Measurements from ENCODE around the gene RABGEF1.

DNA sequence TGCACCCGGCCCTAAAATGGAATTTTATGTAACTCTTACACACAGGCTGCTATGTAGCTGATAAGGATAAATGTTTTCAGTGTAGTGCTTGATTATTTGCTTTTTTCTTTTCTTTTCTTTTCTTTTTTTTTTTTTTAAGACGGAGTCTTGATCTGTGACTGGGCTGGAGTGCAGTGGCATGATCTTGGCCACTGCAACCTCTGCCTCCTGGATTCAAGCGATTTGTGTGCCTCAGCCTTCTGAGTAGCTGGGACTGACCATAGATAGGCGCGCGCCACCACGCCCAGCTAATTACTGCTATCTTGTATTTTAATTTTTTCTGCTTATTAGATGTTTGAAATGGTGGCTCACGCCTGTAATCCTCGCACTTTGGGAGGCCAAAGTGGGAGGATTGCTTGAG, 3.4 kb downstream of the RABGEF1 start:
- TF ChIP-seq YY1 (IDR thresholded peaks at IDR 0.05) (no peak), RAD21 (IDR thresholded peaks at IDR 0.05) (no peak), EGR1 (IDR thresholded peaks at IDR 0.05; ENCODE audit: low read depth in 2 of 2) (no peak), JUND (IDR thresholded peaks at IDR 0.05) (no peak), SP1 (IDR thresholded peaks at IDR 0.05) (no peak)
- TF ChIP-seq, protein P1, sequence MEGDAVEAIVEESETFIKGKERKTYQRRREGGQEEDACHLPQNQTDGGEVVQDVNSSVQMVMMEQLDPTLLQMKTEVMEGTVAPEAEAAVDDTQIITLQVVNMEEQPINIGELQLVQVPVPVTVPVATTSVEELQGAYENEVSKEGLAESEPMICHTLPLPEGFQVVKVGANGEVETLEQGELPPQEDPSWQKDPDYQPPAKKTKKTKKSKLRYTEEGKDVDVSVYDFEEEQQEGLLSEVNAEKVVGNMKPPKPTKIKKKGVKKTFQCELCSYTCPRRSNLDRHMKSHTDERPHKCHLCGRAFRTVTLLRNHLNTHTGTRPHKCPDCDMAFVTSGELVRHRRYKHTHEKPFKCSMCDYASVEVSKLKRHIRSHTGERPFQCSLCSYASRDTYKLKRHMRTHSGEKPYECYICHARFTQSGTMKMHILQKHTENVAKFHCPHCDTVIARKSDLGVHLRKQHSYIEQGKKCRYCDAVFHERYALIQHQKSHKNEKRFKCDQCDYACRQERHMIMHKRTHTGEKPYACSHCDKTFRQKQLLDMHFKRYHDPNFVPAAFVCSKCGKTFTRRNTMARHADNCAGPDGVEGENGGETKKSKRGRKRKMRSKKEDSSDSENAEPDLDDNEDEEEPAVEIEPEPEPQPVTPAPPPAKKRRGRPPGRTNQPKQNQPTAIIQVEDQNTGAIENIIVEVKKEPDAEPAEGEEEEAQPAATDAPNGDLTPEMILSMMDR (IDR thresholded peaks at IDR 0.05; ENCODE audit: low read depth, low read length, missing input control): no peak
- TF ChIP-seq, protein P2, sequence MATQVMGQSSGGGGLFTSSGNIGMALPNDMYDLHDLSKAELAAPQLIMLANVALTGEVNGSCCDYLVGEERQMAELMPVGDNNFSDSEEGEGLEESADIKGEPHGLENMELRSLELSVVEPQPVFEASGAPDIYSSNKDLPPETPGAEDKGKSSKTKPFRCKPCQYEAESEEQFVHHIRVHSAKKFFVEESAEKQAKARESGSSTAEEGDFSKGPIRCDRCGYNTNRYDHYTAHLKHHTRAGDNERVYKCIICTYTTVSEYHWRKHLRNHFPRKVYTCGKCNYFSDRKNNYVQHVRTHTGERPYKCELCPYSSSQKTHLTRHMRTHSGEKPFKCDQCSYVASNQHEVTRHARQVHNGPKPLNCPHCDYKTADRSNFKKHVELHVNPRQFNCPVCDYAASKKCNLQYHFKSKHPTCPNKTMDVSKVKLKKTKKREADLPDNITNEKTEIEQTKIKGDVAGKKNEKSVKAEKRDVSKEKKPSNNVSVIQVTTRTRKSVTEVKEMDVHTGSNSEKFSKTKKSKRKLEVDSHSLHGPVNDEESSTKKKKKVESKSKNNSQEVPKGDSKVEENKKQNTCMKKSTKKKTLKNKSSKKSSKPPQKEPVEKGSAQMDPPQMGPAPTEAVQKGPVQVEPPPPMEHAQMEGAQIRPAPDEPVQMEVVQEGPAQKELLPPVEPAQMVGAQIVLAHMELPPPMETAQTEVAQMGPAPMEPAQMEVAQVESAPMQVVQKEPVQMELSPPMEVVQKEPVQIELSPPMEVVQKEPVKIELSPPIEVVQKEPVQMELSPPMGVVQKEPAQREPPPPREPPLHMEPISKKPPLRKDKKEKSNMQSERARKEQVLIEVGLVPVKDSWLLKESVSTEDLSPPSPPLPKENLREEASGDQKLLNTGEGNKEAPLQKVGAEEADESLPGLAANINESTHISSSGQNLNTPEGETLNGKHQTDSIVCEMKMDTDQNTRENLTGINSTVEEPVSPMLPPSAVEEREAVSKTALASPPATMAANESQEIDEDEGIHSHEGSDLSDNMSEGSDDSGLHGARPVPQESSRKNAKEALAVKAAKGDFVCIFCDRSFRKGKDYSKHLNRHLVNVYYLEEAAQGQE (IDR thresholded peaks at IDR 0.05): no peak
- TF ChIP-seq, protein P3, sequence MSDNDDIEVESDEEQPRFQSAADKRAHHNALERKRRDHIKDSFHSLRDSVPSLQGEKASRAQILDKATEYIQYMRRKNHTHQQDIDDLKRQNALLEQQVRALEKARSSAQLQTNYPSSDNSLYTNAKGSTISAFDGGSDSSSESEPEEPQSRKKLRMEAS (IDR thresholded peaks at IDR 0.05): no peak
